NCI-H146 treated with DMSO at 0.1 percent for 48 hours (cell line): ENCODE results near the gene NGDN.
"Not testable (repeated sequence)": the region's sequence is repeated elsewhere in the genome, so short reads cannot be mapped to it uniquely, and the experiment has no call there.

Experiments
- DNase-seq: peaks from one replicate; lab custom pipeline; 2025; ENCODE audit not compliant: unreplicated experiment; lab: John Stamatoyannopoulos, UW

Gene NGDN, protein sequence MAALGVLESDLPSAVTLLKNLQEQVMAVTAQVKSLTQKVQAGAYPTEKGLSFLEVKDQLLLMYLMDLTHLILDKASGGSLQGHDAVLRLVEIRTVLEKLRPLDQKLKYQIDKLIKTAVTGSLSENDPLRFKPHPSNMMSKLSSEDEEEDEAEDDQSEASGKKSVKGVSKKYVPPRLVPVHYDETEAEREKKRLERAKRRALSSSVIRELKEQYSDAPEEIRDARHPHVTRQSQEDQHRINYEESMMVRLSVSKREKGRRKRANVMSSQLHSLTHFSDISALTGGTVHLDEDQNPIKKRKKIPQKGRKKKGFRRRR

DNA sequence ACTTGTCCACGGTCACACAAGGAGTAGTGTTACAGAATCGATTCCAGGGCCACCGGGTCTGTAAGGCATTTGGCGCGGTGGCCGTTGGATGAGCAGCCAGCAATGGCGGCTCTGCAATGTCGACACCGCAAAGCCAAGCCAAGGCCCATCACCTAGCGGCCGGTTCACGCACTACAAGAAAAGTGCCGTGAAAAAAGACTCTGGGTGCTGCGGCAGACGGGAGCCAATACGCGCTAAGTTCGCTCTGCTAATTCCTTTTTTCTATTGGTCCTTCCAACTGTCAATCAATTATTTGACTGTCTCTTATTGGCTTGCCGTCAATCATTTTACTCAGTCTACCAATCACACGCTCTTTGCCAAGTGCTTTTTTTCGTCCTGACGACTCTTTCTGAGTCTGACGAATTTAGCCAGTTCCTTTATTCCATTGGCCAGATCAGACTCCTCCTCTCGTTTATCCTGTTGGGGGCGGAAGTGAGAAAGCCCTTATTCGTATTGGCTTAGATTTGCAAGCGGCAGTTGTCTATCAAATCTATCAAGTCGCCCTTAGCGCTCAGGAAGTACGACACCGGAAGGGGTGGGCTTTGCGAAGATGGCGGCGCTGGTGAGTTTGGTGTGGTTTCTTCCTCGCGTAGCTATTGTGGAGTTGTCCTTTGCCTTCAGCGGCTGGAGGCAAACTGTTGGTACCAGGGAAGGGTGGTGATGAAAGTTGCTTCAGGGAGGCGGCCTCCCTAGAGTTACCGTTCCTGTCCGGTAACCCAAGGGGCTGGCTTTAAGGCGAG lies at the start of gene NGDN:
Gene NGDN, plus strand, starts transcription at position 577 of the 779 bp plus-strand sequence. Its CDS starts 13 bp downstream, at position 590.
- DNase-seq, result peak; percentile 99

DNA sequence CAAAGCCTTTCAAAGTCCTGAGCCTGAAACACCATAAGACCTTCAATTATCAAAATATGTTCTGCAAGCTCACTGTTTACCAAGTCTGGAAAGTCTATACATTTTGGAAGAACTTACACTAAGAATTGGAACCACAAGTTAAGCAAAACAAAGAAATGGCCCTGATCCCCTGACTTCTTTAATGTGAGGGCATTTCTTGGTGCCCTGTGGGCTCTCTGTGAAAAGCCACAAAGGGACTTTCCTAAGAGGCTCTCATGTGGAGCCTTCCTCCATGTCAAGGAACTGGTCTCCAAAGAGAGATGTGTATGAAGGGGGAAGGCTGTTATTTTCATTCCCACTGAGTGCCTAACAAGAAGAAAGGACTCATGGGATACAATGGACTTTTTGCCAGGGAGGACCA lies 47.9 kb upstream of the NGDN start:
- DNase-seq, result no peak

DNA sequence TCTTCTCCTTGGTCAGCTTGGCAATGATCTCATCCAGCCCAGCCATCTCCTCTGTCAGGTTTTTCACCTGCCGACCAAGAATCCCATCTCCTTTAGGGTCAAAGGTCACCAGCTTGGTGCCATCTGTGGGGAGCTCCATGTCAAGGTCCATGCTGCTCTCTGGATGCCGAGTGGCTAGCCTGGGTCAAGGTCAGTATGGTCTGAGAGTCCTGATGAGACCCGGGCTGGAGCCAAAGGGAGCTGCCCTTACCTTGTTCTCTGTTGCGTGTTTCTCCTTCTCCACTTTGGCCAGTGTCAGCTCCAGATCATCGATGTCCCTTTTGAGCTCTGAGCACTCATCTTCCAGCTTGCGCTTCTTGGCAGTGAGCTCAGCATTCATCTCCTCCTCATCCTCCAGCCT lies 45.8 kb upstream of the NGDN start:
- no peak for DNase-seq

DNA sequence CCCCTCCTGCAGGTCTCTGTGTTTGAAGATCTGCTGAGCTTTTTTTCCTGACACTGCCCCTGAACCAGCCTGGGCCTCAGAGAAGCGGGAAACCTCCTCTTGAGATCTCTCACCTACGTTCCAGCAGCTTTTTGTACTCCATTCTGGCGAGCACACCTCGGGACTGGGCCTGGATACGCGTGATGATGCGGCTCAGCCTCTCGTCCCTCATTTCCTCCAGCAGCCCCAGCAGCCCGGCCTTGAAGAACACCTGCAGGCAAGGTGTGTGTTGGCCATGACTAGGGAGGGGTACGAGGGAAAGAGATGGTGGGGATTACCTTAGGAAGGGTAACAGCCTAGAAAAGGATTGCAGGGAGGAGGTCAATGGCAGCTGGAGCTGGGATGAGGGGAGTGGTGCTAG lies 44.3 kb upstream of the NGDN start:
- DNase-seq, result no peak

DNA sequence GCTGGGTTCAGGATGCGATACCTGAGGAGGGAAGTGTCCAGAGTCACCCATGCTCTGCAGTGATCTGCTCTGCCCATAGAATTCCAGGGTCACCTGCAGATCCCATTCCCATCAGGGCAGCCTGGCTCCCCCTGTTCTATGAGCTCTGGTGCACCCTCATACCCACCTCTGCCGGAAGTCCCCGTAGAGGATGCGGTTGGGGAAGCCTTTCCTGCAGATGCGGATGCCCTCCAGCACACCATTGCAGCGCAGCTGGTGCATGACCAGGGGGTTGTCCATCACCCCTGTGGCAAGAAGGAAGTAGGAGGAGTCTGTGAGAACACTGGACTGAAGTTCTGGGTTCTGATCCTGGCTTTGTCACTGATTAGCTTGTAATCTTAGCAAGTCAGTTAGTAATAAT lies 43.7 kb upstream of the NGDN start:
- DNase-seq, result not testable (repeated sequence)

DNA sequence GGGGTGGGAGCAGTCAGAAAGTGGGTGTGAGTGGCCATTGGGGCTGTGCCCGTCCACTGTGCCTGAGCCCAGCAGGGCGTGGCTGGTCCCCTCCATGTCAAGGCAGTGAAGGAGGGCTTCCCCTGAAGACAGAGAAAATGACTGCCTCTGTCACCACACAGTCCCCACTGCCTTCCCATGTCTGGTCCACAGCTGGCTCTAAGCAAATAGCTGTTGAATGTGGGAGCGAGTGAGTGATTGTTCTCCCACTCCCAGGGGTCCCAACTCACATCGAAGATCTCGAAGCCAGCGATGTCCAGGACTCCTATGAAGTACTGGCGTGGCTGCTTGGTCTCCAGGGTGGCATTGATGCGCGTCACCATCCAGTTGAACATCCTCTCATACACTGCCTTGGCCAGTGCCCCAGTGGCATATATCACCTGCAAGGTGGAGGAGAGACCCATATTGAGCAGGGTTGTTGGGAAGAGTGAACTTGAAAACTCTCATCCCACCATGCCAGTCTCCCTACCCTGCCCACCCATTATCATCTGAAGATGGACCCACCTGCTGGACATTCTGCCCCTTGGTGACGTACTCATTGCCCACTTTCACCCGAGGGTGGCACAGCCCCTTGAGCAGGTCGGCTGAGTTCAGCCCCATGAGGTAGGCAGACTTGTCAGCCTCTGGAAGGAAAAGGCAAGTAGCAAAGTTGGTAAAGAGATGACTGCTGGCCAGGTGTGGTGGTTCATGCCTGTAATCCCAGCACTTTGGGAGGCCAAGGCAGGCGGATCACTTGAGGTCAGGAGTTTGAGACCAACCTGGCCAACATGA lies 40.6 kb upstream of the NGDN start:
- DNase-seq, result no peak

DNA sequence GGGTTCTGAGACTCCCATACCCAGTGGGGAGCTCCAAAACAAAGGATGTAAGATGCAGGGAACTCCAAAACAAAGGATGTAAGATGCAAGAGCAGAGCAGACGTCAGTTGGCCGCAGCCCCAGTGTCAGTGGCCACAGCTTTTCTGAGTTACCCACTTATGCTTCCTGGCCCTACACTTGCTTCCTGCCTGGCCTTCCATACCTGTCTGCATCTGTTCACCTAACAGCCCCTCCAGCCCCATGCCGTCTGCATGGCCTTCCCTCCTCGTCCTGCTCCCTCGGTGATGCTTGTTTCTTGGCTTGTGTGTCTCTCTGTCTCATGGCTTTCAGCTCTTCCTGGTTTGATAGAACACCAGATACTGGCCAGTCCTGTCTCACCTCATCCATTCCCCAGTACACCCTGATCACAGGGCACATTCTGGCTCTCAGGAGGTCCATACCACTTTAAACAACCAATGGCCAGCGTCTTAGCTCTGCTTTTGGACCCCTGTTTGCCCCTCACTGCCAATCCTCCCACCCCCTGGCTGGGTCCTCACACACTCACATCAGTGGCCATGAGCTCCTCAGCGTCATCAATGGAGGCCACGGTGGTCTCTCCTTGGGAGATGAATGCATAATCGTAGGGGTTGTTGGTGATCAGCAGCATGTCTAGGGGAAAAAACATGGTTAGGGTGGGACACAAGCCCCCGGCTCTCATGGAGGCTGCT lies 39.3 kb upstream of the NGDN start:
- DNase-seq, result no peak

DNA sequence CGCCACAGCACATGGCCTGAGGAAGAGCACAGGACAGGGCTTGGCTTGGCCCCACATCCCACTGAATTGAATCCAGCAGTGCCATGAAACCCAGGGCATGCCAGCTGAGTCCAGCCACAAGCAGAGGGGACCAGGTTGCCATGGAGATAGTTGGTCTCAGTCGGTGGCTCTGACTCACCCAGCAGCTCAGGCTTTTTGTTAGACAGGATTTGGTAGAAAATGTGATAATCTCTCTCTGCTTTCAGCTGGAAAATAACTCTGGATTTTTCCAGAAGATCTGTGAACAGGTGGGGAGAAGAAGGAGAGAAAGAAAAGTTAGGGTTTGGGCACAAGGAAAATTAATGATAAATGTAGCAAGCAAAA lies 38.8 kb upstream of the NGDN start:
- no peak for DNase-seq

DNA sequence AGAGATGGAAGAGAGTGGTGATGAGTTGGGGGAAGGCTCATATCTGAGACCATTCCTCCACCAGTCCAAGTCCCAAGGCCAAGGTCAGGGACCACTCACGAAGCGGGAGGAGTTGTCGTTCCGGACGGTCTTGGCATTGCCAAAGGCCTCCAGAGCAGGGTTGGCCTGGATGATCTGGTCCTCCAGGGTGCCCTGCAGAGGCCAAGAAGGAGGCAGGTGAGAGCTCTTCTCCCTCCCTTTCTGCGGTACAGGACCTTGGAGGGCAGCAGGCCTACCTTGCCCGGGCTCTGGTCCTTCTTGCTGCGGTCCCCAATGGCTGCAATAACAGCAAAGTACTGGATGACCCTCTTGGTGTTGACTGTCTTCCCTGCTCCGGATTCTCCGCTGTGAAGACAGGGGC lies 38.0 kb upstream of the NGDN start:
- no peak for DNase-seq

DNA sequence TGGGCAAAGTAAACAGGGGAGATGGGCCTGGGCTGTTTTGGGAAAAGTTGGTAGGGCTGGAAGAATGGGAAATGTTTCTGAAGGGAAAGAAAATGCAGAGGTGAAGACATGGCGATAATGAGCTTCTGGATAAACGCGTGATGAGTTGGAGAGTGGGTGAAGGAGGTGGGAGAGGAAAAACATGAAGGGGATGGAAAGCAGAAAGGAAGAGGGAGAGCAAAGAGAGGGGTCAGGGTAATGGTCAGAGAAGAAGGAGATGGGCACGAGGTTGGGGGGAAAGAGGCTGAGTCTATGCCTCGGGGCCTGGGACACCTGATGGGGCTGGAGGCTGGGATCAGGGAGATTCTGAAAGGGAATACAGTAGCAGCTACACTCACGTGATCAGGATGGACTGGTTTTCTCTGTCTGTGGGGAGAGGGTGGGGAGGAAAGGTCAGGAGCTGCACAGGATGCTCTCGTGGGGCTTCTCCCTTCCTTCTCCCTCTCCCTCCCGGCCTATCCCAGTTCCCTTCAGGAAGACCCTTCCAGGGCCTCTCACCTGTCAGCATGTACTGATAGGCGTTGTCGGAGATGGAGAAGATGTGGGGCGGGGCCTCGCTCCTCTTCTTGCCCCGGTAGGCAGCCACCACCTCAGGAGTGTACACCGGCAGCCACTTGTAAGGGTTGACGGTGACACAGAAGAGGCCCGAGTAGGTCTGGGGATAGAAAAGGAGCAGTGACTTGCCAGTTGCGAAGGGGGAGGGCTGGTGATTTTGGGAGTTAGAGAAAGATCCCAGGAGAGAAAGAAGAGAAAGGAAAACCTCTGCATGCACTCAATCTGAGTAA lies 37.2 kb upstream of the NGDN start:
- DNase-seq, result no peak

DNA sequence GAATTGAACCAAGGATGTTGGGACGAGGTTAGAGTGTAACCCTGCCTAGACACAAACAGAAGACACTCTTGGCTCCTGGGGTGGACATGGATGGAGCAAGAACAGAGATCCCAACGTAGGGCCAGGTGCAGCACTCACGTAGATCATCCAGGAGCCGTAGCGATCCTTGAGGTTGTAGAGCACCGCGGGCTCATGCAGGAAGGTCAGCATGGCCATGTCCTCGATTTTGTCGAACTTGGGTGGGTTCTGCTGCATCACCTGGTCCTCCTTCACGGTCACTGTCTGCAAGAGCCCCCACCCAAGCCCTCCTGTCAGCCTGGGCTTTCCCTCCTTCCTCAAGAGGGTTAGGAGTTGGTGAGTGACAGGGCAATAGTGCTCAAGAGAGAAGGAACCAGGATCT lies 36.6 kb upstream of the NGDN start:
- DNase-seq, result no peak

DNA sequence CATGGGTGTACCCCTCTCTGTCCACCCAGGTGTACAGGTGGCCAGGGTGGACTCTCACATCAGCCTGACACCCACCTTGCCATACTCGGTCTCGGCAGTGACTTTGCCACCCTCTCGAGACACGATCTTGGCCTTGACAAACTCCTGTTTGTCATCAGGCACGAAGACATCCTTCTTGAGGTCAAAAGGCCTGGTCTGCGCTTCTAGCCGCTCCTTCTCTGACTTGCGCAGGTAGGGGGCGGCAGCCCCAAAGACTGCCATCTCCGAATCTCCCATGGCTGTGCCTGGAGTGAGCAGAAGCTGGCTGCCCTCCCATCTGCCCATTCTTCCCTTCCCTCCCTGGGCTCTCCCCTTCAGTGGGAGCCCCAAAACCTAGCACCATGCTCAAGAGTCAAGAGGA lies 36.0 kb upstream of the NGDN start:
- DNase-seq, result no peak

DNA sequence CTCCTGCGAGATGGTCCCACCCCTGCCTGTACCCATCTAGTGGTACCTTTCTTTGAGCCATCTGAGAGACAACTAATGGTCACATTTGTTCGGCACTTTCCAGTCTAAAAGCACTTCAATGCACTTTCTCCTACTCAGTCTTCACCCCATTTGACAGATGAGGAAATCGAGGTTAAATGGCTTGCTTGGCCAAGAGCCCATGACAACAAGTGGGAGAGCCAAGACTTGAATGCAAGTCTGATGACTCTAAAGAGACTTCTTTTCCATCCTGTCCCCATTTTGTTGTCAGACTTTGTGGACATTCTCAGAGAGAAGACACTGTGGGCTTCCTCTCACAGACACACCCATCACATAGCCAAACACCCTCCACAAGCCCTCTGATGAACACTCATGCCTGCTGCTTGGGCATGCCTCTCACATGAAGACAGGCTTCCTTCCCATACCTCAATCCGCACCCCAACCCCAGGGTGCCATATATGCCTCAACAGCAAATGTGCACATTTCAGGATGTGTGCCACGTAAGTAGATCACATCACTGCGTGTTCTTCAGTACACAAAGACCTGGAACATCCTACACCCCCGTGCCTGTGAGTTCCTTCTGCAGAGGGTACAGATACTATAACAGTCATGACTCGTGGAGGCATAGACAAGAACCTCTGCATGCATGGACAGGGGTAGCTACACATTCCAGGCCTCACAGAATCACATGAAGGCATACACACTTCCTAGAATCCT lies 34.8 kb upstream of the NGDN start:
- no peak for DNase-seq

DNA sequence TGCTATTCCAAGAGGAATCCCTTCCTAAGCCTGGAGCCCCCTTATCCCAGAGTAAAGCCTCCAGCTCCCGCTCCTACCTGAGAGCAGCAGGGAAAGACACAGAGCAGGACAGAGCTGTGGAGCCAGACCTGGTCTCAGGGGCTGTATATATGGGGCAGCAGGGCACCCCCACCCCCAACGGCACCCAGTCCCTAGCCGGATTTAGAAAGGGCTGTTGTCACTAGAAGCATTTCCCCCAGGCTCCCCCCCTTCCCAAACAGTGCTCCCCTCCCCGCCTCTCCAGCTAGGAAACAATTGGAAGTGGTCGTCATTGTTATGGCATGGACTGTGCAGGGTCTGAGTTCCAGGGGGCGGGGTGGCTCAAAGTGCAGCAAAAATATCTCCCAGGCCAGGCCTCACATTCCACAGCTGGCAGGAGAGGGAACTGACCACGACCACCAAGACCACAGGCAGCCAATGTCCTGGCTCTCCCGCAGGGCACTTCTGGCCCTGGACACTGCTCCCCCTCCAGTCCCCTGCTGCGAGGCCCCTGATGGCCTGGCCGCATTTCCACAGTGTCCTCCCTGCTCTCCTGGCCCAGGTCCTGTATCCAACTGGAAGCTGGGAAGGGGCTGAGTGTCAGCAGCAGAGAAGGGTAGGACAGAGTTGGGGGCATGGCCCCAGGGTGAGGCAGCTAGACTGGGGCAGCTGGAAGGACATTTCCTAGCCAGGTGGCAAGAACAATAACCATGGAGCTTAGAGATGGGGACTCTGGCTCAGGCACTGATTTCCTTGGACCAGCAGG lies 33.8 kb upstream of the NGDN start, which contains the start of gene MYH7:
Gene MYH7, minus strand, starts transcription at position 118 of the 784 bp plus-strand sequence. CDS start 1,928 bp downstream, outside the sequence.
- DNase-seq, result no peak

DNA sequence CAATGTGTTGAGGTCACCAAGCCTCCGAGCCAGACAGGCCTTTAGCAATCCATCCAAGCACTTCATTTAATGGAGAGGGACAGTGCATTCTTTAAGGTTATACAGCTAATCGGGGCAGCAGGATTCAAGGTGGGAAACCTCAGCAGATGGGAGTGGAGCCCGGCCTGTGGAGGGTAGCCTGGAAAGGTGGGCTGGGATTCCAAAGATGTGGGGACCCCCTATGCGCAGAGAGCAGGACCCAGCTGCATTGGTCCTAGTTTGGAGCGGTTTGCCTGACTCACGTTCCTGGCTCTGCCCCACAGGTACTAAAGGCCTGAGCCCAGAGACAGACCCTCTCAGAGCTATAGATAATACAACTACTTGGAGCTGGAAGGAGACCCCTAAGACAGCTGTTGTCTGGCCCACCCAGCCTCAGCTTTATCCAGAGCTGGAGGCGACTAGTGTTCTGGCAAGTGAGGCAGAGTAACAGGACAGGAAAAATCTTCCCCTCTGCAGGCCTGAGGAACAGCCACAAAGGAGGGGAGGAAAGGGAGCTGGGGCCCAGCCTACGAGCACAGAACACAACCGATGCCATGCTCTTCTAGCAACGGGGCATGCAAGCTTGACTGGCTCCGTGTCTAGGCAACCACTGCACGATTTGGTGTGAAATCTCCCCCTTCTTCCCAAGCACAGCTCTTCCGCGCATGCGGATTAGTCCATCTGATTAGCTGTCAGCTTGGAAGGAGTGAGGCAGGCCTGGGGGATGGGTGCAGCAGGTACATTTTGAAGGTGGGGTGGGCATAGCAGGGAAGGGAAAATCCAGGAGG lies 33.0 kb upstream of the NGDN start:
- DNase-seq, result no peak

DNA sequence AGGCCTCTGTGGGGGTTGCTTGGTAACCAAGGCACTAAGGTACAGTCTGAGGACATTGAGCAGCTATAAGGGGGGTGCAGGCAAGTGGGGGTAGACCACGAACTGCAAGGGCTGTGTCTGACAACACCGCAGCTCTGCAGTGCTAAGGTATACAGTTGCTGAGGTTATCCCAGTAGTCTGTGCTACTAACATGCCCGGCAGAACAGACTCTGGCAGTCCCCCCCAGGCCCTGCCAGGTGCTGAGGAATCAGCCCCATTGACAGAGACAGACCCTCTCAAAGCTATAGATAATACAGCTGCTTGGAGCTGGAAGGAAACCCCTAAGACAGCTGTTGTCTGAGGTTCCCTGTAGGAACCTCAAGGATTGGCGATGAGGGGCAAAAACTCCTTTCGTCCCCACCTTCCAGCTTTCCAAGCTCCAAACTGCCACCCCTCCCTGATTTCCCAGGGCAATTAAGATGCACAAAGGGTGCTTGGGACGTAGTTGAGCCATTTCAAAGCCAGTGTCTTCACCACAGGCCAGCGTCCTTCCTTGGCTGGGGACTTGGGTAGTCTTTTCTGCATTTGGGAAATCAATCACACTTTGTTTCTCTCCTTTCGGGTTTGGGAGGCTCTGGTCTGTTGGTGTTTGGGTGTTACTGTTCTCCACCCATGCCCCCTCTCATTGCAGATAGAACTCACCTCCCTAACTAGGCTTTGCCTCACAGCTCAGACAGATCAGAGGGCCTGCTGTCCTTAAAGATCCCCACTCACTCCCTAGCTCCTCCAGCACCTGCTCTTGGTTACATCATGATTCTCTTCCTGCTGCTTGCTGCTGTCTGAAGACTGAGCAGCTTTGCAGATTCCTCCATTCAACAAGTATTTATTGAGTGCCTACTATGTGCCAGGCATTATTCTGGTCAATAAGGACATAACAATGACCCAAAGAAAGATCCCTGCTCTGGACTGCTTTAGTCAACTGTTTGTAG lies 32.1 kb upstream of the NGDN start:
- DNase-seq, result no peak
